HG03571 (cell line): ENCODE data around the gene TIAM2.

Experiments used
- ATAC-seq: cut with Tn5 transposase; IDR thresholded peaks from one replicate; pipeline ENCODE4 v1.9.1; 2021; ENCODE audit not compliant: unreplicated experiment

Gene TIAM2

GRCh38 chr6:155055729-155056128, 60.6 kb downstream of the TIAM2 start:
- no peak for ATAC-seq

- no peak for ATAC-seq
Measured at GRCh38 chr6:155056756-155057155, 61.6 kb downstream of the TIAM2 start.

- ATAC-seq = no peak
Measured at GRCh38 chr6:155061381-155061780, 66.3 kb downstream of the TIAM2 start.

- ATAC-seq = no peak
Measured at GRCh38 chr6:155062866-155063341, 67.8 kb downstream of the TIAM2 start.

GRCh38 chr6:155064303-155064702, 69.2 kb downstream of the TIAM2 start:
- no peak for ATAC-seq

GRCh38 chr6:155066361-155066760, 71.2 kb downstream of the TIAM2 start:
- no peak for ATAC-seq

- ATAC-seq = no peak
Measured at GRCh38 chr6:155066921-155067680, 72.0 kb downstream of the TIAM2 start.

- no peak for ATAC-seq
Measured at GRCh38 chr6:155067956-155068615, 73.0 kb downstream of the TIAM2 start.

- no peak for ATAC-seq
Measured at GRCh38 chr6:155069543-155069942, 74.4 kb downstream of the TIAM2 start.

GRCh38 chr6:155075930-155076695, 81.0 kb downstream of the TIAM2 start:
- no peak for ATAC-seq

GRCh38 chr6:155077331-155077730, 82.2 kb downstream of the TIAM2 start:
- no peak for ATAC-seq

GRCh38 chr6:155077784-155078183, 82.7 kb downstream of the TIAM2 start:
- no peak for ATAC-seq

- ATAC-seq = no peak
Measured at GRCh38 chr6:155078331-155078745, 83.2 kb downstream of the TIAM2 start.

- peak; percentile 56 for ATAC-seq
Measured at GRCh38 chr6:155079985-155080452, 84.9 kb downstream of the TIAM2 start.

GRCh38 chr6:155080881-155081845, 86.0 kb downstream of the TIAM2 start:
- no peak for ATAC-seq

GRCh38 chr6:155084431-155085123, 89.5 kb downstream of the TIAM2 start:
- ATAC-seq = no peak

GRCh38 chr6:155085582-155086257, 90.6 kb downstream of the TIAM2 start:
- ATAC-seq = no peak

- peak; percentile 55 for ATAC-seq
Measured at GRCh38 chr6:155088856-155089255, 93.7 kb downstream of the TIAM2 start.

- no peak for ATAC-seq
Measured at GRCh38 chr6:155089746-155090145, 94.6 kb downstream of the TIAM2 start.
